ENCODE data around the gene HIBADH.

HIBADH gene

DNA sequence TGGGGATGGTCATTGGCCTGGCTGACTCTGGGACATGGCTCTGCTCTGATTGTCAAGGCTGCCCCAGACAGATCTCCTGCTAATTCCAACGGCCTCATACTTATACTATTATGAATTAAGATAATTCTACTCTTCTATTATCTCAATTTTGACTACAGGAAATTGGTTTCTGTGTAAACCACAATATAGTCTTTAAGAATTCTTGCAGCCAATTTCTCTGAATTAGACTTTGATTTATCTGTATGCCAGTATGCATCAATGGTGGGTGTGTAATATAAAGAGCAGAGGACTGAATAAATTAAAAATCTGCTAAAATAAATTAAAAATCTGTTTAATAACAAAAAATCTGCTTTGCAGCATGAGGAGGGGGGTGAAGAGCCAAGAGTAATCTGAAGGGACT, 27.0 kb downstream of the HIBADH start:
- no peak for DNase-seq (ENCODE audit: low spot score)

DNA sequence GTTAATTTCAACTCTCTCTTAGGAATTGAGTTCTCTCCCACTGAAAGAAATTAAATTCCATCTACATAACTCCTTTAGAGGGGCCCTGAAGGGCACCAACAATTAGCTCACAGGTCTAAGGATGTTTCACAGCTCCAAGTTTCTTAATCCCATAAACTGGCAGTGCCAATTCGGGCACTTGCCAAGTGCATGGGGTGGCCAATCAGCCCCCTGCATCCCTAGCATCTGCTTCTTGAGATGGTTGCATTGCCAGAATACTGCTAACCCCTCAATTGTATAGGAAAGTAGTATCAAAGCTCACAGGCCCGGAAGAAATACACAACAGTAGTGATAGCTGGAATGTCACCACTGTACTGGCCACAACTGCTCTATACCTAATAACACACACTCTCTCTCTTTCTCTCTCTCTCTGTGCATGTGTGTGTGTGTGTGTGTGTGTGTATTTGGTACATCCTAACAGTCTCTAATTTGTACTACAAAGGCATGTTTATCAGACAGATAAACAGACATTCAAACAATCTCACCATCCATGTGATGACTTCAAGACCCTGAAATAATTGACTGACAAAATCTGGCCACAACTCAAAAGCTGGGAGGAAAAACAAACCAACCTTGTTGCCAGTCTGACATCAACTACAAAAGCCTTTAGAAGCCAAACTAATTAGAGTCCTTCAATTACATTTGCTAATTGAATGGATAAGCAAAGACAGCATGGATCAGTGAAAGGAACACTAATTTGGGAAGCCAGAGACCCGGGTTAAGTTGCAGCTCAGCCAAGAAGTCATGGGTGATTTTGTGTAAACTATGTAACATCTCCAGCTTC, 27.8 kb downstream of the HIBADH start:
- no peak for DNase-seq (ENCODE audit: low spot score)

DNA sequence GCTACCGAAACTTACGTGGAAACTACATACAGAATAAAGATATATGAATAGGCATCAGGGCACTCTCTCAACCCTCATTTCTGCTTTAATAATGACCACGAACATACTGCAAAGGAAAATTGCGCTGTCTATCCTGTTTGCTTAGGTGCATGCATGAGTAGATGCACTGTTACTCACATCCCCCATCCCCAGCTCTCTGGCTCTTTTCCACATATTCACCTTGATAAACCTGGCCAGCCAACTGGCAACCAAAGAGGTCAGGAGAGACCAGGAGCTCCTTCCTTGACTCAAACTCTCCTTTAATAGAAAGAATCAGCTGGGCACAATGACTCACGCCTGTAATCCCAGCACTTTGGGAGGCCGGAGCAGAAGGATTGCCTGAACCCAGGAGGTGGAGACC, 29.6 kb downstream of the HIBADH start:
- no peak for DNase-seq (ENCODE audit: low spot score)

DNA sequence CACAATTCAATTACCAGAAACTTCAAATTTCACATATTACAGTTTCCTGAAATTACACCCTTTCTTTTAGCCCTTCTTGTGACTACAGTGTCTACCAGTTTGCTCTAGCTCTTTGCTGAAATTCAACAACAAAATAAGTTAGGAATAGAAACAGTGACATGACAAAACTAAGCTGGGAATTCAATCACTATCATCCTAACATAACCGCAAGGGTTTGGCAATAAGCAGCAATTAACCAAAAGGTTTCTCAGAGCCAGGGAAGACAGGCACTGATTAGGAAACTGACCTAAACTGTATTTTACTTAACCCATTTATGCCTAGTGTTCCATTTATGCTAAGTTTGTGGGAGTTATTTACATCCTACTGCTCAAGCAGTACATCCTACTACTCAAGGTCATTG, 31.3 kb downstream of the HIBADH start:
- no peak for DNase-seq (ENCODE audit: low spot score)

DNA sequence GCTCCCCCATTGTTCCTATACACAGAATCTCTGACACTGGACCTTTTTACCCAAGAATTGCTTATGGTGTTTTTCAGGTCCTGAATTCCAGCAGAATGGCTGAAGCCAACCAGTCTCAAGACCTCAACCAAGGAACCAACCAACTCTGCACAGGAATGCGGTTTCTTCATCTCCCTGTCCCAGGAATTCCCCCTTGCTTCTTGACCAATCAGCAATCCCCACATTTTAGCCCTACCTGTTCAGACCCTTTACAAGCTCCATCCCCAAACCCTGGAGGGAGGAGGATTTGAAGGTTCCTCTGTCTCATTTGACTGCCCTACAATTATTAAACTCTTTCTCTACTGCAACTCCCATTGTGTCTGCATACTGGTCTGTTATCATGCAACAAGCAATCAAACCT, 35.5 kb downstream of the HIBADH start:
- DNase-seq (ENCODE audit: low spot score) = no peak

DNA sequence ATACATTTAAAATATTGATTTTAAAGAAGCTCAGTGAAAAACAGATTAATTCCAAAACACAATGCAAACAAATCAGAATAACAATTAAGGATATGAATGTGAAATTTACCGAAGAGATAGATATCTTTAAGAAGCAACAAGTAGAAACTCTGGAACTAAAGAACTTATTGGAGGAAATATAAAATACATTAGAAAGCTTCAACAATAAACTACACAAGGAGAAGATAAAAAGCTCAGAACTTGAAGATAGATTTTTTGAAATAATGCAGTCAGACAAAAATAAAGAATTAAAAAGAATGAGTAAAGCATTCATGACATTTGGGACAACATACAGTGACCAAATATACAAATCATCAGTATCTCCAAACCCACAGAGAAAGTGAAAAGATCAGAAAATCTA, 43.2 kb downstream of the HIBADH start:
- DNase-seq (ENCODE audit: low spot score) = no peak

DNA sequence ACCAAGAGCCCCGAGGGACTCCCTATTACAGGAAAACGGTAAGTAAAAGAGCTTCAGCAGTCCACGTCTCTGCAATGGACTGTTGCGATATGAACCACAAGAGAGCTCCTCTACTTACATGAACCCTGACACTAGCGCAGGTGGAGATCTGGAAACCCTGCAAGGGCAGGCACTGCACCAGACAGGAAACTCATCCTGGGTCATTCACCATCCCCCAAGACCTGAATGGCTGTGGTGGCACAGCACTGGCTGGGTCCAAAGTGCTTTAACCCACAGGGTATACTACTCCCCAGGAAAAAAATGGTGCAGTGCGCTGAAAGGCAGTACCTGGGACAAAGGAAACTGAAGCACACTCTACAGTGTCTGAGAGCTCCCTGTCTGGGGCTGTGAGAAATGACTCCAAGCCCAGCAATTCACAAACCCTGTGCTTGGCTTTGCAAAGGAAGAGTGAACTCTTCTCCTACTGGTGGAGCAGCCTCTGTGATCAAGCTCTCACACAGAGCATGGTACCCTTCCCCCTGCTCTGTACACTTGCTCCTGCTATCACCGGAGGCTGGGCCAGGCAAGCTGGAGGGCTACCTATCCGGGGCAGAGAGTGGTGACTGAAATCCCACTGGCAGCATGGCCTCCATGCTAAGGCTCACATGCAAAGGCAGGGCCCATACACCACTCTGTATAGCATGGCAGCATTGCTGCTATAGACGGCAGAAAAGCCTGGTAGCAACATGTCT, 44.9 kb downstream of the HIBADH start:
- DNase-seq (ENCODE audit: low spot score) = no peak

DNA sequence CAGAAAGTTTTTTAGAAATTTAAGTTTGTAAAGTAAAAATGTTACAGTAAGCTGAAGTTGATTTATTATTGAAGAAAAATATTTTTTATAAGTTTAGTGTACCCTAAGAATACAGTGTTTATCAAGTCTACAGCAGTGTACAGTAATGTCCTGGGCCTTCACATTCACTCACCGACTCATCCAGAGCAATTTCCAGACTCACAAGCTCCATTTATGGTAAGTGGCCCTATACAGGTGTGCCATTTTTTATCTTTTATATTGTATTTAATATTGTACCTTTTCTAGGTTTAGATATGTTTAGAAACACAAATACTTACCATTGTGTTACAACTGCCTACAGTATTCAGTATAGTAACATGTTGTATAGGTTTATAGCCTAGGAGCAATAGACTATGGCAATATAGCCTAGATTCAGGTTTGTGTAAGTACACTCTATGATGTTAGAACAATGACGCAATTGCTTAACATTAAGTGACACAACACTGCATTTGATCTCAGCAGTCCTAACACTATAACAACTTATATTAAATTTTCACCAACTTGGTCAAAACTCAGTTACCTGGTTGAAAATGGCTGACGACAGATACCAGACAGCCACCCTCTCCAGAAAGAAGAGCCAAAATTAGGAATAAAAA, 45.7 kb downstream of the HIBADH start:
- no peak for DNase-seq (ENCODE audit: low spot score)

DNA sequence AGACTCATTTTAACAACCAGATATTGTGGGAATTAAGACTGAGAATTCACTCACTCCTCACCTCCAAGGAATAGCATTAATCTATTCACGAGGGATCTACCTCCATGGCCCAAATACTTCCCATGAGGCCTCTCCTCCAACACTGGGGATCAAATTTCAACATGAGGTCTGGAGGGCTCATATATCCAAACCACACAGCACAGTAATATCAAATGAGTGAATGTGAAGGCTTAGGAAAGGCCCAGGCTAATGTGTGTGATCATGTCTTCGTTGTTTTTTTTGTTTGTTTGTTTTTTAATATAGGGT, 46.5 kb downstream of the HIBADH start:
- DNase-seq (ENCODE audit: low spot score) = no peak

DNA sequence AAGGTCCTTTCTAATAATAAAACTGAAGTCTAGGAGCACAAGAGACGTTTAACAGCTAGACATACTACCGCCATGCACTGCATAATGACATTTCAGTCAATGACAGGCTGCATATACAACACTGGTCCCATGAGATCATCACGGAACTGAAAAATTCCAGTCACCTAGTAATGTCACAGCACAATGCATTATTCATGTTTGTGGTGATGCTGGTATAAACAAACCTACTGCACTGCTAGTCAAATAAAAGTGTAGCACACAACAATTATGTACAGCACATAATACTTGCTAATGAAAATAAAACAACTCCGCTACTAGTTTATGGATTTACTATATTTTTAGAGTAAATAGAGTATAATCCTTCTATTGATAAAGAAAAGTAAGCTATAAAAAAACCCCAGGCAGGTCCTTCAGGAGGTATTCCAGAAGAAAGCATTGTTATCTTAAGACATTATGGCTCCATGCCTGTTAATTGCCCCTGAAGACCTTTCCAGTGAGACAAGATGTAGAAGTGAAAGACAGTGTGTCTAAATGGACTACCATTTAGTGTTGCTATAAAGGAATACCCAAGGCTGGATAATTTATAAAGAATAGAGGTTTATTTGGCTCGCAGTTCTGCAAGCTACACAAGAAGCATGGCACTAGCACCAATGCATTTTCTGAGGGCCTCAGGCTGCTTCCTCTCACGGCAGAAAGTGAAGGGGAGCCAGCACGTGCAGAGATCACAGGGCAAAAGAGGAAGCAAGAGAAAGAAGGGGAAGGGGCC, 47.1 kb downstream of the HIBADH start:
- DNase-seq (ENCODE audit: low spot score) = no peak

DNA sequence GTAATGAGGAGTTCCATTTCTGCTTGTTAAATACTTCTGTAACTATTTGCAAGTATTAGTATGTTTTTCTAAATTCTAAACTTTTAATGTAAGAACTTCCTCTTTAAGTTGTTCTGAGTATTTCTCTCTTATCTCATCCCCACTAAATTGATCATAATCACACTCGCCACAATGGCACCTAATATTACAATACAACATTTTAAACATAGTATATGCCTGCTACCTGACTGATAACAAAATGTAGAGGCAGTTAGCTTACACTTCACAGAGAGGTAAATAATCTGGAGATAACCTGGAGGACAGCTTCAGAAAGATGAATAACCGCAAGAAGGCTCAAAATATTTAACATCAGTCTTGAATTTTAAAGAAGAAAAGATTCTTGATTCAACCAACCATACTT, 48.6 kb downstream of the HIBADH start:
- DNase-seq (ENCODE audit: low spot score) = no peak

DNA sequence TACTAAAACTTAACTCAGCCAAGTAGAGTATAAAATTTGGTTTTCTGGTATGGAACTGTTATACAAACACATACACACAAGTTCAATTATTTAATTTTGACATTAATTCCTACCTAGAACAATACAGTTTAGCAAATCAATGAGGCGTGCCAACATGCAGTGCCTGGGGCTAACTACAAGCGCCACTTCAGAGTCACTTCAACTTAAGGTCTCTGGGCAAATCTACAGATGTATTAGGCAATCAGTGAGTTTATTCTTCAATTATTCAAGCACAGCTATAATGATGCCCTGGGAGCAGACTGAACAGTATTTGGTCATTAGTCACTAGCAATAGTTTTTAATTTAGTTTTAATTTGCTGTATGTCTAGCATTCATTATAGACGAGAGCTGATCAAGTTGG, 51.6 kb downstream of the HIBADH start:
- DNase-seq (ENCODE audit: low spot score) = no peak

DNA sequence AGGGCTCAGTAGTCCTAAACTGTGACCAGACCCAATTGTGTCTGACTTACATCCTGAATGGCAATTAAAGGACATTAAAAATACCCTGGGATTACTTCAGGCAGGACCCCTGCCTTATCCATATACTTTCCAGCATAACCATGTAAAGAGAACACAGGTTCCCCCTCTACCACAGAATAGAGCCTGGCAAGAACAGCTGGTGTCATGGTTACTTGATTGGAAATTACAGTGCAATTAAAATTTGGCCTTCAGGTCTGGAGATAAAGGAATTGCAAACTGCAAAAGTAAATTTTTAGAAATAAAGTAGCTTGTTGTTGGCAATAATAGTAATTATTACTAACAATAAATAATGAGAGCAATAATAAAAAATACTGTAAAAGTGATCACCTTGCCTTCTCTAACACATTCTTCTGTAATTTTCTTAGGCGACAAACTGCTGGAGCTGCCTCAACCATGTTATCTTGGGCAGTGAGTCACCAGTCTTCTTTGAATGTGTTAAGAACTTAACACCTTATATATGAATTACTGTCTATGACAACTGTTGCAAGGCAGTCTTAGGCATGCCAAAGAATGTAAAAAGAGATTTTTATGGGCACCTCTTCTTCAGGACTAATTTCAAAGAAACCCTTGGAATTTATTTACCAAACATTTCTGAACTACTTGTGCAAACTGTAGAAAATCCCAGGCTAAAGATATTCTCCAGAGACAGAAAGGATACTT, 53.7 kb downstream of the HIBADH start:
- no peak for DNase-seq (ENCODE audit: low spot score)

DNA sequence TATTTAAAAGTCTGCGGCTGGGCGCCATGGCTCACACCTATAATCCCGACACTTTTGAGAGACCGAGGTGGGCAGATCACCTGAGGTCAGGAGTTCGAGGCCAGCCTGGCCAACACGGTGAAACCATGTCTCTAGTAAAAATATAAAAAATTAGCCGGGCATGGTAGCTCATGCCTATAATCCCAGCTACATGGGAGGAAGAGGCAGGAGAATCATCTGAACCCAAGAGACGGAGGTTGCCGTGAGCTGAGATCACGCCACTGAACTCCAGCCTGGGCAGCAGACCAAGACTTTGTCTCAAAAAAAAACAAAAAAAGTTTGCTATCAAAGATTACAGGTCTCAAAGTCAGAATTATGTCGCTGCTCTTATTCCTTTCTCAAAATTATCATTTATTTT, 55.5 kb downstream of the HIBADH start:
- no peak for DNase-seq (ENCODE audit: low spot score)

DNA sequence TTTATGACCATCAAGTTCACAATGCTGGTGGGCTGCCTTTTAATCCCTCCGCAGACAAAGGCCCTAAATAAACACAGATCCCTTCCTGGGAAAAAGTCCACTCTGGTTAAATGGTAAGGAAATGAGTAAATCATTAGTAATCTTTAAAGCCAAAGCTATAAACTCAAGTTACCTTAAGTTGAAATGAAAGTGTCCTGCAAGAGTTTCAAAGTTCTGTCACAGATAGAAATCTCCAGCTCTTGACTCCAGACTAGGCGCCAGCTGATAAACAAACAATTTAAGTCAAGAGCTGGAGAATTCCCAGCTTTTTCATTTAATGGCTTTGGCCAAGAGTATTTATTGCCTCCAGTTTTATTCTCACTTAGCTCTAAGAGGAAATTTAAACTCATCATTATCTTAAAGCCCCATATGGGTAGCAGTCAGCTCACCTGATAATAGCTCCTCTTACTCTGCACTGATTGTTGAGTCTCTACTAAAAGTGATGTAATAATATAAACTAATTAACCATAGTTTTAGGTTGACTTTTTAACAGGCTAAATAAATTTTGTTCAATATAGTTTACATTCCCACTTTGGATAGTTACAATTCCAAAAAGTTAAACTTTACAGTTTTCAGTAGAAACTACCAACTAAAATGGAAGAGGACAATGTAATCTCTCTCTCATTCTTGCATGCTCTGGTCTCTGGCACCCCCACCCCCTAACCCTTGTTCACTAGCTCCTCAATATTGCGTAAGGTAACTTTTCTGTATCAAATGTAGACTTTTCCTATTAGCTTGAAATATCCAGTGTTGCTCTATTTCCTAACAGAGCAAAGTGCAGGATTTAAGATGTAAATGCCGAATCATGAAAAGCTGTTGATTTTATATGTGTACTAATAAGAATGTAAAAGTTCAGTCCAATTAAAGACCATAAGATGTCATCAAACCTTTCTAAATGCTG, 56.1 kb downstream of the HIBADH start:
- DNase-seq (ENCODE audit: low spot score) = no peak

DNA sequence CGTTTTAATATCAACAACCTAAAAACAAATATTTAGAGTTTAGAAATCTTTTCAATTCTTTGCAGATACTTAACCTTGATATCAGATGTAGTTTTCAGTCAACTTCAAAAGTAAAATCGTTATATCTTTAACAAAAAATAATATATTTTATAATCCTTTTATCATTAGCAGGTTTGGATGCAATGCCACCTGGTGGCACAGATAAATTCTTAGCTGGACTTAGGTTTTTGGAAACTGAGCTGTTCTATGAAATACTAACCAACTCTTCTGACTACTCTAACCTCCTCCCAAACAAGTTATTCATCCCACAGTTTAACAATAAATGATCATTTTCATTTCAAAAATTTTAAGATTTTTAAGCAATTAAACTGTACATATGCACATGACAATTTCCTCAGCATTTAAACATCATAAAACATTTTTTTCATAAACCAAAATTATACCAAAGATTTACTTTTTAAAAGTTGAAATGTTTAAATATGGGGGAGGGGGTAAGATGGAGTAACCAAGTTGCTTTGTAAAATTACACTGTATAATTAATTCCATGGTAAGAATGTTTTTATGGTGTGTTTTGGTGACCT, 56.9 kb downstream of the HIBADH start:
- DNase-seq (ENCODE audit: low spot score) = no peak

DNA sequence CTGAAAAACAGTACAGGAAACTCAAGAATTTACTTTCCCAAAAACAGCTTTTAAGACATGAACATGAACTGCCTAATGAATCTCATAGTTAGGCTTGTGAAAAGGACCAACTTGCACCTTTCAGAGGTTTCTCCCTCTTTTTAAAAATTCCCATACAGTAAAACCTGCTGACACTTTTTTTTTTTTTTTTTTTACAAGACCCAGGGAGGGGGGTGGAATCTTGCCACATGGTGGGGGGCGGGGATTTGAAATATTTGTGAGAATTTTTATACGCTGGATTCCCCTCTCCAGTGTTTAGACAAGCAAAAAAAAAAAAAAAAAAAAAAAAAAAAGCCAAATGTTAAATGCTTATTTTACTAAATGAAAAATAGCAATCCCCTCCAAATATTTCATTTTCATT, 57.4 kb downstream of the HIBADH start:
- DNase-seq (ENCODE audit: low spot score) = no peak

DNA sequence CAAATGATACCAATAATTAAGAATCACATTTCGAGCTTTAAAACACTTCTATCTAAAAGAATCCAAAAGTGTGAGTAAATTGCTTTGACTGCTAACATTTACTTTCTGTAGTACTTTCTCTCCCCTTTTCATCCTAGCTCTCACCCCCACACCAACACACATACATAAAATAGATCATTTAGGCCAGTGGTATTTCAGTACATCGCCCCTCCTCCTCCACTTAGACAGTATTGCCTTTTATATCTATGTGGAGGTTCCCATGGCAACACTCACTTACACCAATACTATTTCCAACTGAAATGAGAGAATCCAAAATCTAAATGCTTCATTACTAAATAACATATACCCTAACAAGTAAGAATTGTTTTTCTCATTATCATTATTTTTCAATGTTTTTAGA, 58.9 kb downstream of the HIBADH start:
- DNase-seq (ENCODE audit: low spot score) = no peak

DNA sequence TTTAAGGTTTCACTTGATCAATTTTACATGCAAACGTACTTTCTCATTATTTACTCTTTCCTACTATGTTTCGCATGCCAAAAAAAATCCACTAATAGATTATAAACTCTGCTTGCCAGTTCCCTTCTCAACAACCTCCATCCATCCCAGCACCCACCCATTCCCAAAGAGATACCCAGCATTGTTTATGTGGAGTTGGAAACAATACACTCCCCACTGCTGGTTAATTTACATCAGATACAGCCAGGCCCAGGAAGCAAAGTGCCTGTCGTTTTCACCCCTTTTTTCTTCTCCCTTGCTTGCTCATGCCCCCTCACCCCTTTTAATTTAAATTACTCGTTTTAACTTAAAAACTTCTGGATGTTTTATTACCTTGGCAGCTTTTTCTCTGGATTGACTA, 59.9 kb downstream of the HIBADH start:
- DNase-seq (ENCODE audit: low spot score) = no peak

DNA sequence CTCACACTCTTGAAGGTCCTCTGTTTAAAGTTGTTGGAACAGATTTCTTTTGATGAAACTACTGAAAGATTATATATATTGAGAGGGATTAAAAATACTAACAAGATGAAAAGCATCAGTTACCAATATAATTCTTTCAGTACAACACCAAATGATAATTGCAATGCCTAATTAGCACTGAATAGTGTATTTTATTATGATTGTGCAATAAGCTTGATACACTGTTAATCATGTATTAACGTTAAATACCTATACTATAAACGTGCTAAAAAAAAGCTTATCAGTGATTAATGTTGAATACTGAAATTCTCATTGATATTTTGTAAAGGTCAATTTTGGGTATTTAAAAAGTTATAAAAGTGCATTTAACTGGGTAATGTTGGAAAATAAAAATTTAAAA, 61.5 kb downstream of the HIBADH start:
- no peak for DNase-seq (ENCODE audit: low spot score)

DNA sequence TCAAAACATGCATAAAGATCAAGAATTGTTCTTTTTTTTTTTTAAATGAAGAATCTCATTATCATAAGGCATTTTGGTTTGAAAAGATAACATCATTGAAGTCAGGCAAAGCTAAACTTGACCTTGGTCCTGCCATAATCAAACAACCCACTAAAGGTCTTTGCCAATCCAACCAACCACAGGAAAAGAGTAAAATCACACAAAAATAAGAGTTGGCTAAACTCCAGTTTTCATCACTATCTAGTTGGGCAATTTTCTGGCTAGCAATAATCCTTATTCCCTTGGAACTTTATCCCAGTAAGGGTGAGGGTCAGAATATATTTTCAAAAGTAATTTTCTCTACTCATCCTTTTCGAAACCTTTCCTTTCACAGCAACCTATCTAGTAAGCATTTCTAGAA, 62.4 kb downstream of the HIBADH start:
- no peak for DNase-seq (ENCODE audit: low spot score)
